Endothelial cell of umbilical vein (primary cell): Measurements from ENCODE around the gene TREML4. TPM values are rescaled to one million over a fixed set of nuclear protein-coding genes. Genes with fewer than 3 reads are reported as not detected.

Experiments used
- BruUV-seq: library from RNA; stranded (reverse); fragments of 400-500 nt; replicated peaks from 2 replicates; lab custom pipeline; 2021; lab: Mats Ljungman, UMichigan
- CTCF ChIA-PET: fragments of 300-600, 350-600 bp; sonication (Branson Sonifier 250); formaldehyde crosslinking; loops from one replicate; lab custom pipeline; 2021; ENCODE audit warnings: antibody characterized with exemption, inconsistent platforms; lab: Charles Lee
- POLR2A ChIA-PET: fragments of 300-600, 350-600 bp; sonication (Branson Sonifier 250); formaldehyde crosslinking; loops from one replicate; lab custom pipeline; 2021; ENCODE audit warnings: antibody characterized with exemption, inconsistent platforms; lab: Charles Lee
- DNase-seq: peaks from one replicate; pipeline ENCODE4 v3.0.0-alpha.2; 2011; ENCODE audit warnings: low read depth, low spot score
- FAIRE-seq: peaks from 2 replicates; lab custom pipeline; 2011; peaks lifted over from hg19 to GRCh38; lab: Jason Lieb, UNC
- H2AFZ ChIP-seq: 2 replicates; pipeline ENCODE4 v1.6.0; 2012; ENCODE audit warnings: low read depth, low read length, control low read depth, inconsistent platforms
- H3K27ac ChIP-seq: 2 replicates; pipeline ENCODE4 v1.5.1; 2011; ENCODE audit warnings: low read depth, mild to moderate bottlenecking, control low read depth, low read length, moderate library complexity; ENCODE audit not compliant: insufficient read depth
- H3K27me3 ChIP-seq, 2 experiments: 2 replicates each; pipeline versions ENCODE4 v1.6.0 to v1.6.1; 2011; ENCODE audit warnings: low read length in 2 of 2, mixed read lengths in 1 of 2; ENCODE audit not compliant: control insufficient read depth in 2 of 2, insufficient read depth in 2 of 2
- H3K36me3 ChIP-seq, 2 experiments: 2 replicates in 1 of 2; 3 replicates in 1 of 2; pipeline ENCODE4 v1.5.1; 2011; ENCODE audit warnings: low read length in 2 of 2, mild to moderate bottlenecking in 1 of 2, moderate library complexity in 1 of 2; ENCODE audit not compliant: control insufficient read depth in 2 of 2, insufficient read depth in 2 of 2; ENCODE audit errors: extremely low read depth in 1 of 2
- H3K4me1 ChIP-seq: 3 replicates; pipeline ENCODE4 v1.5.1; 2011; ENCODE audit warnings: mild to moderate bottlenecking, low read length; ENCODE audit not compliant: control insufficient read depth, insufficient read depth; ENCODE audit errors: extremely low read depth
- H3K4me2 ChIP-seq: 2 replicates; pipeline ENCODE4 v1.6.1; 2011; ENCODE audit warnings: low read length, control low read depth, mixed read lengths; ENCODE audit not compliant: insufficient read depth
- H3K4me3 ChIP-seq, 3 experiments: fragments of 200-600 bp in 1 of 3; sonication (generic), shearing (Covaris generic) in 1 of 3; replicated peaks in 1 of 3; 2 replicates each; pipeline ENCODE4 v1.5.1; 2011 to 2016; ENCODE audit warnings: control low read depth in 3 of 3, low read length in 3 of 3, mild to moderate bottlenecking in 2 of 3, inconsistent platforms in 1 of 3, low read depth in 1 of 3, moderate library complexity in 1 of 3; ENCODE audit not compliant: insufficient read depth in 1 of 3
- H3K79me2 ChIP-seq: 2 replicates; pipeline ENCODE4 v1.6.0; 2012; ENCODE audit warnings: low read length, inconsistent platforms; ENCODE audit not compliant: control insufficient read depth, insufficient read depth
- H3K9ac ChIP-seq: replicated peaks from 2 replicates; pipeline ENCODE3; 2011; ENCODE audit warnings: low read length, control low read depth; ENCODE audit not compliant: insufficient read depth; ENCODE audit errors: extremely low read depth
- H3K9me1 ChIP-seq: replicated peaks from 3 replicates; pipeline ENCODE4 v1.6.0; 2011; ENCODE audit warnings: mild to moderate bottlenecking, low read length; ENCODE audit not compliant: control insufficient read depth, insufficient read depth; ENCODE audit errors: extremely low read depth
- H3K9me3 ChIP-seq: replicated peaks from 2 replicates; pipeline ENCODE4 v1.5.1; 2012; ENCODE audit warnings: low read length, inconsistent platforms; ENCODE audit not compliant: control insufficient read depth, insufficient read depth
- H4K20me1 ChIP-seq: replicated peaks from 2 replicates; pipeline ENCODE3; 2011; ENCODE audit warnings: mild to moderate bottlenecking, low read length; ENCODE audit not compliant: control insufficient read depth, insufficient read depth; ENCODE audit errors: extremely low read depth
- CTCF ChIP-seq, 2 donors: IDR thresholded peaks; 1 replicate in 1 of 2; 2 replicates in 1 of 2; pipeline ENCODE4 v1.5.1; 2011; ENCODE audit warnings: low read length in 2 of 2, mild to moderate bottlenecking in 2 of 2, moderate library complexity in 2 of 2, control low read depth in 1 of 2, inconsistent platforms in 1 of 2, low read depth in 1 of 2; ENCODE audit not compliant: insufficient read depth in 1 of 2; ENCODE audit errors: extremely low read depth in 1 of 2
- EZH2 ChIP-seq: IDR thresholded peaks from 2 replicates; pipeline ENCODE4 v1.6.1; 2012; ENCODE audit warnings: borderline replicate concordance, low read depth, mild to moderate bottlenecking, moderate library complexity, low read length, inconsistent platforms; ENCODE audit not compliant: severe bottlenecking
- FOS ChIP-seq: IDR thresholded peaks from 2 replicates; pipeline ENCODE4 v1.6.1; 2011; ENCODE audit warnings: mild to moderate bottlenecking, low read length, moderate library complexity, borderline replicate concordance; ENCODE audit not compliant: insufficient read depth
- GATA2 ChIP-seq: IDR thresholded peaks from 2 replicates; pipeline ENCODE4 v1.7.0; 2011; ENCODE audit warnings: low read depth, mild to moderate bottlenecking, moderate library complexity, mixed read lengths, low read length; ENCODE audit not compliant: insufficient read length, insufficient read depth
- JUN ChIP-seq: IDR thresholded peaks from 2 replicates; pipeline ENCODE4 v1.6.1; 2011; ENCODE audit warnings: borderline replicate concordance, low read depth; ENCODE audit not compliant: insufficient read length, insufficient read depth
- MAX ChIP-seq: IDR thresholded peaks from 2 replicates; pipeline ENCODE4 v1.6.1; 2011; ENCODE audit not compliant: insufficient read depth, insufficient read length
- MYC ChIP-seq: IDR thresholded peaks from one replicate; pipeline ENCODE4 v1.6.1; 2011; ENCODE audit warnings: mild to moderate bottlenecking, low read depth, low read length
- POLR2A ChIP-seq: IDR thresholded peaks from 2 replicates; pipeline ENCODE4 v1.6.1; 2012; ENCODE audit warnings: low read depth, mild to moderate bottlenecking, control low read depth, low read length
- POLR2AphosphoS5 ChIP-seq: IDR thresholded peaks from 2 replicates; pipeline ENCODE4 v1.6.1; 2012; ENCODE audit warnings: low read depth, mild to moderate bottlenecking, control low read depth, low read length, moderate library complexity; ENCODE audit not compliant: insufficient read depth
- dilution Hi-C: fragments of 300-500 bp; cut with MboI; formaldehyde crosslinking; loops from one replicate; pipeline ENCODE4 v1.15.0; 2019; ENCODE audit warnings: low sequenced_read_pairs; ENCODE audit not compliant: extremely low pct_ligation_motif_present
- intact Hi-C: fragments of 100-400 bp; cut with micrococcal nuclease; formaldehyde crosslinking; loops from one replicate; pipeline ENCODE4 v1.10.0; 2022
- polyA plus RNA-seq, 4 experiments: library from polyadenylated mRNA; depleted of rRNA in 3 of 4; stranded (reverse) in 3 of 4; unstranded in 1 of 4; fragments of >200 nt; gene quantifications; 2 replicates each; pipeline versions ENCODE4 v1.2.1 to v1.2.3, GENCODE V29; 2011 to 2012; ENCODE audit warnings: missing spikeins in 1 of 4
- total RNA-seq: library from RNA; stranded (reverse); gene quantifications from 2 replicates; pipeline ENCODE4 v1.2.3, GENCODE V29; 2021

The TREML4 gene
- total and polyA plus RNA-seq, 2 donors (not counting 3 experiments of a cell fraction or from before 2014, with no cell fraction given), result not detected

- Histone ChIP-seq H3K9ac (no peak overlapping the region), H3K27ac (no peak overlapping the region), H3K79me2 (no peaks in the 10 kb centered on the region), H3K4me3 (no peak overlapping the region), H3K4me2 (no peak overlapping the region), H3K9me1 (no peaks in the 10 kb centered on the region), H3K27me3 (peaks cover 0 to 1% of the 10 kb centered on the region in 2 experiments), H3K4me1 (no peaks in the 10 kb centered on the region), H3K9me3 (no peaks in the 10 kb centered on the region), H3K36me3 (no peaks in the 10 kb centered on the region), H2AFZ (no peak overlapping the region), H4K20me1 (no peaks in the 10 kb centered on the region)
- no TSS peak for BruUV-seq
- no peak for TF ChIP-seq MAX
- TF ChIP-seq POLR2A, result no peak
- no peak for TF ChIP-seq JUN
- no peak for TF ChIP-seq POLR2AphosphoS5
- no peak for TF ChIP-seq FOS
- no peak for TF ChIP-seq CTCF (IDR thresholded peaks at IDR 0.05; ENCODE audit: extremely low read depth in 1 of 2, insufficient read depth in 1 of 2, low read depth in 1 of 2, low read length in 2 of 2)
- TF ChIP-seq GATA2, result no peak
- no peak for TF ChIP-seq EZH2
- no peak for TF ChIP-seq MYC
- ChIA-PET CTCF (no interaction called here), POLR2A (no interaction called here)
- DNase-seq (no peak), FAIRE-seq (no peak)
- dilution Hi-C loops (no loop called here), intact Hi-C loops (no loop called here)
Measured at GRCh38 chr6:41186031-41186562, 42.1 kb upstream of the TREML4 start.
